ENCODE results near the gene ARHGAP15. TPM values are rescaled to one million over a fixed set of nuclear protein-coding genes. Genes with fewer than 3 reads are reported as not detected.

The ARHGAP15 gene
- total RNA-seq, 1 experiment from 2014 or later, result 0.41 TPM

GRCh38 chr2:143463719-143464118, 334.5 kb downstream of the ARHGAP15 start:
- ChIA-PET POLR2A (no interaction called here), CTCF (no interaction called here)
- no peak for ATAC-seq
- no peak for TF ChIP-seq CTCF (IDR thresholded peaks at IDR 0.05)
- TF ChIP-seq POLR2AphosphoS5 (IDR thresholded peaks at IDR 0.05; ENCODE audit: low read depth, low read length), result no peak
- TF ChIP-seq REST (IDR thresholded peaks at IDR 0.05; ENCODE audit: insufficient read depth in 1 of 2, low read depth in 2 of 2, low read length in 1 of 2), result no peak
- Histone ChIP-seq H3K4me1 (ENCODE audit: control insufficient read depth, insufficient read depth, low read length) (no peaks in the 10 kb centered on the region), H3K4me3 (ENCODE audit: low read depth in 2 of 2, low read length in 2 of 2) (no peak overlapping the region), H3K27ac (ENCODE audit: low read length) (no peak overlapping the region), H3K9me3 (ENCODE audit: control insufficient read depth, insufficient read depth, low read depth, low read length) (no peaks in the 10 kb centered on the region), H3K36me3 (ENCODE audit: control insufficient read depth, insufficient read depth, low read length) (no peaks in the 10 kb centered on the region), H3K27me3 (ENCODE audit: control insufficient read depth, insufficient read depth, low read length) (no peaks in the 10 kb centered on the region)
- no peak for DNase-seq (ENCODE audit: low read depth, low spot score)
- in situ Hi-C loops (cut with HindIII; ENCODE audit: low pct_unique_long_range_greater_than_20kb, low sequenced_read_pairs) (no loop called here), intact Hi-C loops (cut with micrococcal nuclease; ENCODE audit: unreplicated experiment) (no loop called here)
- no TSS peak for BruUV-seq (replicated peaks)

GRCh38 chr2:143466391-143466790, 337.2 kb downstream of the ARHGAP15 start:
- Histone ChIP-seq H3K4me1 (ENCODE audit: control insufficient read depth, insufficient read depth, low read length) (no peaks in the 10 kb centered on the region), H3K36me3 (ENCODE audit: control insufficient read depth, insufficient read depth, low read length) (no peaks in the 10 kb centered on the region), H3K9me3 (ENCODE audit: control insufficient read depth, insufficient read depth, low read depth, low read length) (no peaks in the 10 kb centered on the region), H3K27ac (ENCODE audit: low read length) (no peak overlapping the region), H3K4me3 (ENCODE audit: low read depth in 2 of 2, low read length in 2 of 2) (no peak overlapping the region), H3K27me3 (ENCODE audit: control insufficient read depth, insufficient read depth, low read length) (no peaks in the 10 kb centered on the region)
- no peak for DNase-seq (ENCODE audit: low read depth, low spot score)
- BruUV-seq (replicated peaks), result no TSS peak
- TF ChIP-seq REST (IDR thresholded peaks at IDR 0.05; ENCODE audit: insufficient read depth in 1 of 2, low read depth in 2 of 2, low read length in 1 of 2) (no peak), POLR2AphosphoS5 (IDR thresholded peaks at IDR 0.05; ENCODE audit: low read depth, low read length) (no peak), TCF7L2 (IDR thresholded peaks at IDR 0.05; ENCODE audit: low read depth, low read length) (no peak), CTCF (IDR thresholded peaks at IDR 0.05) (no peak), SIN3A (IDR thresholded peaks at IDR 0.05; ENCODE audit: borderline replicate concordance, insufficient read depth, low read depth, low read length) (no peak)
- intact Hi-C loops (cut with micrococcal nuclease; ENCODE audit: unreplicated experiment), result no loop called here
- ChIA-PET POLR2A (no interaction called here), CTCF (no interaction called here)
- in situ Hi-C loops (cut with HindIII; ENCODE audit: low pct_unique_long_range_greater_than_20kb, low sequenced_read_pairs), result no loop called here
- ATAC-seq, result no peak
